Measurements from ENCODE around the gene TJP1. TPM values are rescaled to one million over a fixed set of nuclear protein-coding genes. Genes with fewer than 3 reads are reported as not detected.
A peak's percentile ranks its signal among the peaks of the same experiment; 100 is the strongest.

TJP1 gene
- total RNA-seq, 2 donors from 2014 or later = 86.9 to 110 TPM

- no peak overlapping the region for H3K27ac ChIP-seq
- no peaks in the 10 kb centered on the region for H3K36me3 ChIP-seq
- no peaks in the 10 kb centered on the region for H3K27me3 ChIP-seq
- peaks cover 0 to 45% of the 10 kb centered on the region in 2 donors for H3K4me1 ChIP-seq
- no peak for TF ChIP-seq CTCF (IDR thresholded peaks at IDR 0.05)
- no peaks in the 10 kb centered on the region for H3K9me3 ChIP-seq
- no peak overlapping the region for H3K4me3 ChIP-seq
- DNase-seq (ENCODE audit: low spot score) = no peak
These were observed 16.2 kb upstream of the TJP1 start for GRCh38 chr15:29838352-29839010.

GRCh38 chr15:29835301-29835700, 13.0 kb upstream of the TJP1 start:
- Histone ChIP-seq H3K36me3 (no peaks in the 10 kb centered on the region), H3K27ac (peak overlapping the region; percentile 56 to 63), H3K4me1 (peaks cover 0 to 23% of the 10 kb centered on the region in 2 donors), H3K9me3 (no peaks in the 10 kb centered on the region), H3K27me3 (no peaks in the 10 kb centered on the region), H3K4me3 (no peak overlapping the region)
- DNase-seq (ENCODE audit: low spot score) = no peak
- no peak for TF ChIP-seq CTCF (IDR thresholded peaks at IDR 0.05)

- Histone ChIP-seq H3K4me1 (peaks cover 0 to 35% of the 10 kb centered on the region in 2 donors), H3K9me3 (no peaks in the 10 kb centered on the region), H3K27ac (peak overlapping the region in 1 of 2 donors; percentile 23), H3K27me3 (no peaks in the 10 kb centered on the region), H3K36me3 (no peaks in the 10 kb centered on the region), H3K4me3 (no peak overlapping the region)
- DNase-seq (ENCODE audit: low spot score) = no peak
- no peak for TF ChIP-seq CTCF (IDR thresholded peaks at IDR 0.05)
These were observed 10.4 kb upstream of the TJP1 start for GRCh38 chr15:29832709-29833108.

- no peaks in the 10 kb centered on the region for H3K9me3 ChIP-seq
- peaks cover 0 to 34% of the 10 kb centered on the region in 2 donors for H3K4me1 ChIP-seq
- TF ChIP-seq CTCF (IDR thresholded peaks at IDR 0.05) = no peak
- H3K27ac ChIP-seq = peak overlapping the region; percentile 7 to 24
- no peaks in the 10 kb centered on the region for H3K36me3 ChIP-seq
- no peaks in the 10 kb centered on the region for H3K27me3 ChIP-seq
- H3K4me3 ChIP-seq = no peak overlapping the region
- no peak for DNase-seq (ENCODE audit: low spot score)
These were observed 4.9 kb upstream of the TJP1 start for GRCh38 chr15:29826908-29827820.

GRCh38 chr15:29825227-29825626, 3.0 kb upstream of the TJP1 start:
- TF ChIP-seq CTCF (IDR thresholded peaks at IDR 0.05) = no peak
- H3K27me3 ChIP-seq = no peaks in the 10 kb centered on the region
- no peak overlapping the region for H3K4me3 ChIP-seq
- H3K27ac ChIP-seq = no peak overlapping the region
- DNase-seq (ENCODE audit: low spot score) = no peak
- no peaks in the 10 kb centered on the region for H3K36me3 ChIP-seq
- peaks cover 0 to 39% of the 10 kb centered on the region in 2 donors for H3K4me1 ChIP-seq
- no peaks in the 10 kb centered on the region for H3K9me3 ChIP-seq

Measured in right atrium auricular region (tissue), 2 donors.